Measurements from ENCODE around the gene ZNF394. TPM values are rescaled to one million over a fixed set of nuclear protein-coding genes. Genes with fewer than 3 reads are reported as not detected.
A peak's percentile ranks its signal among the peaks of the same experiment; 100 is the strongest.

The ZNF394 gene
- total RNA-seq, 6 donors from 2014 or later, result 29.0 to 186 (median 34.8) TPM

- ATAC-seq (ENCODE audit: low FRiP score in 2 of 2), result no peak
- Histone ChIP-seq H3K4me3 (no peak overlapping the region), H3K27me3 (no peaks in the 10 kb centered on the region), H3K9me3 (no peaks in the 10 kb centered on the region), H3K27ac (no peak overlapping the region), H3K4me1 (peaks cover 19 to 40% (median 20%) of the 10 kb centered on the region in 4 donors), H3K36me3 (no peaks in the 10 kb centered on the region)
- 45 to 49% methylated on average over 23 of the region's 23 CpGs for WGBS, 2 donors
- TF ChIP-seq CTCF (IDR thresholded peaks at IDR 0.05), result no peak
- TF ChIP-seq EP300 (IDR thresholded peaks at IDR 0.05), result no peak
- no peak for TF ChIP-seq POLR2AphosphoS5 (IDR thresholded peaks at IDR 0.05)
- no peak for TF ChIP-seq POLR2A (IDR thresholded peaks at IDR 0.05)
- DNase-seq, result no peak
Observed at GRCh38 chr7:99469381-99470065, 30.6 kb downstream of the ZNF394 start.

- DNase-seq (peak in 1 of 2 donors; percentile 80), ATAC-seq (ENCODE audit: low FRiP score in 2 of 2) (no peak)
- WGBS, 2 donors, result 78 to 88% methylated on average over 11 to 29 of the region's 29 CpGs
- no peak overlapping the region for H3K4me3 ChIP-seq
- H3K9me3 ChIP-seq, result no peaks in the 10 kb centered on the region
- peaks cover 19 to 44% (median 23%) of the 10 kb centered on the region in 4 donors for H3K4me1 ChIP-seq
- H3K27ac ChIP-seq, result no peak overlapping the region
- H3K36me3 ChIP-seq, result peaks cover 0 to 6% (median 4%) of the 10 kb centered on the region in 4 donors
- H3K27me3 ChIP-seq, result no peaks in the 10 kb centered on the region
- TF ChIP-seq CTCF (IDR thresholded peaks at IDR 0.05), result no peak
- no peak for TF ChIP-seq EP300 (IDR thresholded peaks at IDR 0.05)
- TF ChIP-seq POLR2A (IDR thresholded peaks at IDR 0.05), result no peak
- no peak for TF ChIP-seq POLR2AphosphoS5 (IDR thresholded peaks at IDR 0.05)
Observed at GRCh38 chr7:99468336-99468918, 31.7 kb downstream of the ZNF394 start.

GRCh38 chr7:99465421-99465768 lies 34.7 kb downstream of the ZNF394 start:
- peaks cover 15 to 50% (median 23%) of the 10 kb centered on the region in 4 donors for H3K4me1 ChIP-seq
- WGBS, 2 donors, result 6 to 19% methylated on average over 5 to 9 of the region's 9 CpGs

GRCh38 chr7:99461221-99461620 lies 38.9 kb downstream of the ZNF394 start:
- no peak for TF ChIP-seq POLR2AphosphoS5 (IDR thresholded peaks at IDR 0.05)
- TF ChIP-seq POLR2A (IDR thresholded peaks at IDR 0.05), result no peak
- no peak for TF ChIP-seq EP300 (IDR thresholded peaks at IDR 0.05)
- TF ChIP-seq CTCF (IDR thresholded peaks at IDR 0.05), result no peak
- no peaks in the 10 kb centered on the region for H3K27me3 ChIP-seq
- WGBS, 2 donors, result 96 to 100% methylated on average over 2 of the region's 2 CpGs
- peaks cover 15 to 46% (median 22%) of the 10 kb centered on the region in 4 donors for H3K4me1 ChIP-seq
- H3K9me3 ChIP-seq, result no peaks in the 10 kb centered on the region
- peaks cover 9 to 51% (median 36%) of the 10 kb centered on the region in 4 donors for H3K36me3 ChIP-seq
- no peak overlapping the region for H3K4me3 ChIP-seq
- ATAC-seq (ENCODE audit: low FRiP score in 2 of 2) (no peak), DNase-seq (no peak)
- H3K27ac ChIP-seq, result no peak overlapping the region

More at GRCh38 chr7:99465421-99465768, 34.7 kb downstream of the ZNF394 start:
- H3K9me3 ChIP-seq, result no peaks in the 10 kb centered on the region
- no peaks in the 10 kb centered on the region for H3K27me3 ChIP-seq
- H3K4me3 ChIP-seq, result peak overlapping the region; percentile 69 to 95 (median 82)
- TF ChIP-seq POLR2AphosphoS5 (IDR thresholded peaks at IDR 0.05) (no peak), CTCF (IDR thresholded peaks at IDR 0.05) (no peak), EP300 (IDR thresholded peaks at IDR 0.05) (no peak), POLR2A (IDR thresholded peaks at IDR 0.05) (no peak)
- ATAC-seq (ENCODE audit: low FRiP score in 2 of 2) (no peak), DNase-seq (no peak)
- H3K36me3 ChIP-seq, result peaks cover 0 to 13% (median 5%) of the 10 kb centered on the region in 4 donors
- peak overlapping the region; percentile 79 to 92 (median 89) for H3K27ac ChIP-seq

Data from upper lobe of left lung (tissue), 6 donors.